22Rv1 (cell line): ENCODE data around the gene ASXL1.

Experiments
- H3K27ac ChIP-seq: fragments of 450-650 bp; 2 replicates; pipeline ENCODE4 v1.5.1; 2017
- ZFX ChIP-seq: fragments of 450-650 bp; IDR thresholded peaks from 2 replicates; pipeline ENCODE4 v1.6.1; 2017; ENCODE audit warnings: antibody characterized with exemption, borderline replicate concordance
- TF ChIP-seq, protein P1 (sequence below): fragments of 450-650 bp; IDR thresholded peaks from 2 replicates; pipeline ENCODE4 v1.5.1; 2017; ENCODE audit warnings: mild to moderate bottlenecking

Gene ASXL1

DNA sequence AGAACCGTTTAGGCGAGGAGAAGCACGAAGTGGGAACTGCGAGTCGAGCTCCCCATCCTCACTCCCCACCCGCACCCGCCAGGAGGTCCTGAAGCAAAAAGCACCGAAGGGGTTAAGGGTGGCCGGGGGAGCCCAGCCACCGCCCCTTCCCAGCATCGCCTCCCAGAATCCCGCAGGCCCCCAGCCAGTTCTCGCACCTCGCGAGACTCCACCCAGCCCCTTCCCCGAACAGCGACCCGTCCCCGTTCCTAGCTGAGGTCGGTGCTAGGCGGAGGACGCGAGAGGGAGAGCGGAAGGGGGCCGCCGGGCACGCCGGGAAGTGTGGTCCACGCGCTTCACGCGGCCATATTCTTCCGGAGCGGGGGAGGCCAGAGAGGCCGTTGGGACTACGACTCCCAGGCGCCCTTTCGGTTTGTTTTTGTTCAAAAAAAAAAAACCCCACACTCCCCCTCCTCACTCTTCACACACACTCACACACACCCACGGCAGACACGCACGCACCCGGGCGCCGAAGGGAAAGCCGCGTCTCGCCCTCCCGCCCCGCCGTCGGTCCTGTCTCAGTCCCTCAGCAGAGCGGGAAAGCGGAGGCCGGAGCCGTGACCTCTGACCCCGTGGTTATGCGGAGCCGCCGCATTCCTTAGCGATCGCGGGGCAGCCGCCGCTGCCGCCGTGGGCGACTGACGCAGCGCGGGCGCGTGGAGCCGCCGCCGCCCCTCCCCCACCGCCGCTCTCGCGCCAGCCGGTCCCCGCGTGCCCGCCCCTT lies at the start of gene ASXL1:
TSS of gene ASXL1 (plus strand) at position 463 of the 763 bp plus-strand sequence. CDS start 445 bp downstream, outside the sequence.
- H3K27ac ChIP-seq = peak within 1 kb of the TSS; percentile 90
- TF ChIP-seq ZFX = no peak
- TF ChIP-seq, protein P1, sequence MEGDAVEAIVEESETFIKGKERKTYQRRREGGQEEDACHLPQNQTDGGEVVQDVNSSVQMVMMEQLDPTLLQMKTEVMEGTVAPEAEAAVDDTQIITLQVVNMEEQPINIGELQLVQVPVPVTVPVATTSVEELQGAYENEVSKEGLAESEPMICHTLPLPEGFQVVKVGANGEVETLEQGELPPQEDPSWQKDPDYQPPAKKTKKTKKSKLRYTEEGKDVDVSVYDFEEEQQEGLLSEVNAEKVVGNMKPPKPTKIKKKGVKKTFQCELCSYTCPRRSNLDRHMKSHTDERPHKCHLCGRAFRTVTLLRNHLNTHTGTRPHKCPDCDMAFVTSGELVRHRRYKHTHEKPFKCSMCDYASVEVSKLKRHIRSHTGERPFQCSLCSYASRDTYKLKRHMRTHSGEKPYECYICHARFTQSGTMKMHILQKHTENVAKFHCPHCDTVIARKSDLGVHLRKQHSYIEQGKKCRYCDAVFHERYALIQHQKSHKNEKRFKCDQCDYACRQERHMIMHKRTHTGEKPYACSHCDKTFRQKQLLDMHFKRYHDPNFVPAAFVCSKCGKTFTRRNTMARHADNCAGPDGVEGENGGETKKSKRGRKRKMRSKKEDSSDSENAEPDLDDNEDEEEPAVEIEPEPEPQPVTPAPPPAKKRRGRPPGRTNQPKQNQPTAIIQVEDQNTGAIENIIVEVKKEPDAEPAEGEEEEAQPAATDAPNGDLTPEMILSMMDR = no peak

- TF ChIP-seq, protein P1 = no peak
- TF ChIP-seq ZFX = no peak
- H3K27ac ChIP-seq = no peak overlapping the region
Observed at GRCh38 chr20:32312718-32313424, 45.3 kb upstream of the ASXL1 start.

DNA sequence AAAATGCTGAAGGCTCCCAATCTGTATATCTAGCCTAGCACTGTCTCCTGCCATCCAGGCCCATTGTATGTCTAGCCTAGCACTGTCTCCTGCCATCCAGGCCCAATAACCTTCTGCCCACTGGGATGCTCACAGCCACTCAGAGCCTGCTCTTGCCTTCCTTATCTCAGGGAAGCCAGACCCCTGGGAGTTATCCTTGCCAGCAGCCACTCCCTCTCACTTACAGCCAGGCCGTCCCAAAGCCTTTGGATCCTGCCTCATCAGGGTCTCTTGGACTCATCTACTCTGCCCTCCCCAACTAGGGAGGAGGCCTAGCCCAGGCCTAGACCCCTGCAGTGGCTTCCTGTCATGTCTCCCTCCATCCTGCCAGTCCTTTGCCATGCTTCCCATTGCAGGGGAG lies 43.4 kb upstream of the ASXL1 start:
- no peak overlapping the region for H3K27ac ChIP-seq
- TF ChIP-seq ZFX = no peak

DNA sequence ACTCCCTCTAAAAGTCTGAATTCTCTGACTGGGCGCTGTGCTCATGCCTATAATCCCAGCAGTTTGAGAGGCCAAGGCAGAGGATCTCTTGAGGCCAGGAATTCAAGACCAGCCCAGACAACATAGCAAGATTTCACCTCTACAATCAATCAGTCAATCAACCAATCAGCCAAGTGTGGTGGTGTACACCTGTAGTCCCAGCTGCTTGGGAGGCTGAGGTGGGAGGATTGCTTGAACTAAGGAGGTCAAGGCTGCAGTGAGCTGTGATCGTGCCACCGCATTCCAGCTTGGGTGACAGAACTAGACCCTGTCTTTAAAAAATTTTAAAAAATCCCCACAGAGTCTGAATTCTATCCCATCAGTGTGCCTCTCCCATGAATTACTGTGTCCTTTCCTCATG lies 42.7 kb upstream of the ASXL1 start:
- TF ChIP-seq, protein P1 = no peak
- TF ChIP-seq ZFX = no peak
- H3K27ac ChIP-seq = no peak overlapping the region

DNA sequence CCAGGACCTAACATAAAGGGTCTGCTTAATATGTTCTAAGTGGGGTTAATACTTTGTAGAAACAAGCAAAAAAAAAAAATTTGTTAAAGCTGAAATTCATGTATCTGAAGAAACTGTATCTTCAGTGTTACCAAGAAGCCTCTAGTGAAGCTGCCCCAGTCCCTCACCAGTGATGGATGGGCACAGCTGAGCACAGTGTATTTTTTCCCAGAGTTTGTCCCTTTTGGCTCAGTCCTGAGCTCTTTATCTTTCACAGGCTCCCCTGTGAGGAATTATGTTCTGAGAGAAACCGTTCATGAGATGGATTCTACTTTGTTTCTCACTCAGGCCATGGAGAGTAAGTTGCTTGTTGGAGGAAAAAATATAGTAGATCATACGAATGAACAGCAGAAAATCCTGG lies 42.2 kb upstream of the ASXL1 start:
- H3K27ac ChIP-seq = no peak overlapping the region
- TF ChIP-seq, protein P1 = no peak
- TF ChIP-seq ZFX = no peak

DNA sequence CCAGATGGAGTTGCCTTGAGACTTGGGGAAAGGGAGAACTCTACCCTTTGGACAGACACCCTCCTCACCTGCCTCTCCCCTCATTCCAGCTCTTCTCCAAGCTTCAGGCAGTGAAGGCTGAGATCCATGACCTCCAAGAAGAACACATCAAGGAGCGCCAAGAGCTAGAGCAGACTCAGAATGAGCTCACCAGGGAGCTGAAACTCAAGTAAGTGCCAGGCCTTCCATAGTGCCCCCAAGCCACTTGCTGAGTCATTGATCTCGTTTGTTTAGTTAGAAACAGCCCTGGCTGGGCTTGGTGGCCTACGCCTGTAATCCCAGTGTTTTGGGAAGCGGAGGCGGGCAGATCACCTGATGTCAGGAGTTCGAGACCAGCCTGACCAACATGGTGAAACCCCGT lies 41.5 kb upstream of the ASXL1 start:
- no peak overlapping the region for H3K27ac ChIP-seq
- TF ChIP-seq ZFX = no peak
- TF ChIP-seq, protein P1 = no peak

DNA sequence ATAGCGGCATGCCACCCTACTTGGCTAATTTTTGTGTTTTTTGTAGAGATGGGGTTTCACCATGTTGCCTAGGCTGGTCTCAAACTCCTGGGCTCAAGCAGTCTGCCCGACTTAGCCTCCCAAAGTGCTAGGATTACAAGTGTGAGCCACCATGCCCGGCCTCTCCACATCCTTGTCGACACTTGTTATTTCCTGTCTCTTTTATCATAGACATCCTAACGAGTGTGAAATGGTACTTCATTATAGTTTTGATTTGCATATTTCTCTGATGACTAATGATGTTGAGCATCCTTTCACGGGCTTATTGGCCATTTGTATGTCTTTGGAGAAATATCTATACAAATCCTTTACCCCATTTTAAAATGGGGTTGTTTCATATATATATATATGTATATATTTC lies 39.0 kb upstream of the ASXL1 start:
- TF ChIP-seq, protein P1 = no peak
- no peak for TF ChIP-seq ZFX
- no peak overlapping the region for H3K27ac ChIP-seq
